GM18499 (cell line): ENCODE data around the gene TLK1.

Source experiments
- ATAC-seq: cut with Tn5 transposase; IDR thresholded peaks from one replicate; pipeline ENCODE4 v1.9.1; 2021; ENCODE audit warnings: moderate number of reproducible peaks; ENCODE audit not compliant: insufficient read depth, unreplicated experiment

TLK1 gene

DNA sequence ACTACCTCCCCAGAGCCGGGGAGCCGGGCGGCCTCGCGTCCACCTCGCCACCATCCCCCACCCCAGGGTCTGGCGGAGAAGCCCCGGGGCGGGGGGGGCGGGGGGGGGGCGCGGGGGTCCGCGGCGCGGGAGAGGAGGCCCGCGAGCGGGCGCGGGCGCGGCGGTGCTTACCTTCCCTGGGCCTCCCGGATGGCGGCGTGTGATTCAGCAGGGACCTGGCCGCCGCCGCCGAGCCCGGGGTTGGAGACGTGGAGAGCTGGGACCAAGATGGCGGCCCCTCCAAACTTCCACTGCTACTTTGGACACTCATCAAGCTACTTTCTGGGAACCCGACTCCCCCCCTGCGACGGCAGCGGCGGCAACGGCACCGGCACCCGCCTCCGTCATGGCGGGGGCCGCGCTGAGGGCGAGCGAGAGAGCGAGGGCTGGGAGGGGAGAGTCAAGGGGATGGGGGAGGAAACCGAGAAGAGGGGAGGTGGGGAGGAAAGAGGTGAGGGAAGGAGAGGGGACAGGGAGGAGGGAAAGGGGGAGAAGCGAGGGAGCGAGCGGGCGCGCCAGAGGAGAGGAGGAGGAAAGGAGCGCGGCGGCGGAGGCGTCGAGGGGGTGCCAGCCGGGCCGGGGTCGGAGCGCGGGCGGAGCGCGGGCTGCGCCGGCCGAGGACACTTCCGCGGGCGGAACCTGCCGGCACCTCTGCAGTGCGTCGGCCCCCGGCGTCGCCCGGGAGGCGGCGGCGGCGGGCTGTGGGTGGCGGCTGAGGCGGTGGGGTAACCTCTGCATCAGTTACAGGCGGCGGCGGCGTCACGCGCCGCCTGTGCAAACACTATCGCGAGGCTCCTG is at the start of gene TLK1:
TSS of gene TLK1 (minus strand) at position 775 of the 837 bp plus-strand sequence. CDS start at position 310, 465 bp downstream.
- ATAC-seq: no peak

DNA sequence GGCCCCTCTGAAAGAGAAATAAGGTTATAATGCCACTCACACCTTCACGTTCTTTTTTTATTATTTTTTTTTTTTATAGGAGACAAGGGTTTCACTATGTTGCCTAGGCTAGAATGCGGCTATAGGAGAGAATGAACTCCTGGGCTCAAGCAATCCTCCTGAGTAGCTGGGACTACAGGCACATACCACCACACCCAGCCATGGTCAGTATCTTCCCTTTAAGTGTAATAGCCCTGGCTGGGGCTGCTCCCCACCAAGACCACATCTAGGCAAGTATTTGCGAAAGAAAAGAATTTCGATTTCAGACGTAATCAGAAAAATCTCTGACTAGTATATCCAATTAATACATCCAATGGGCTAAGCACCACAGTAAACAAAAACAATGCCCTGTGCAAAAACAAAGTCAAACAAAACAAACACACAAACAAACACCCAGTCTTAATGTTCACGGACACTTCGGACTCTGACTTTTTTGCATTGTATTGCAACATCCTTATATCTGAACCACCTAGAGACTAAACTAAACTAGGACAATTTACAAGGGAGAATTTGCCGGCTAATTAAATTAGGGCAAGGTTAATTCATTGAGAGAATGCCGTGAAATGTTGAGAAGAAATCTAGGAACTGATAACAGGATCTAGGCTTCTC is 49.6 kb upstream of the TLK1 start:
- no peak for ATAC-seq

GRCh38 chr2:171208657-171209056 is 48.0 kb upstream of the TLK1 start:
- no peak for ATAC-seq

GRCh38 chr2:171206422-171207115 is 45.9 kb upstream of the TLK1 start:
- ATAC-seq: no peak

DNA sequence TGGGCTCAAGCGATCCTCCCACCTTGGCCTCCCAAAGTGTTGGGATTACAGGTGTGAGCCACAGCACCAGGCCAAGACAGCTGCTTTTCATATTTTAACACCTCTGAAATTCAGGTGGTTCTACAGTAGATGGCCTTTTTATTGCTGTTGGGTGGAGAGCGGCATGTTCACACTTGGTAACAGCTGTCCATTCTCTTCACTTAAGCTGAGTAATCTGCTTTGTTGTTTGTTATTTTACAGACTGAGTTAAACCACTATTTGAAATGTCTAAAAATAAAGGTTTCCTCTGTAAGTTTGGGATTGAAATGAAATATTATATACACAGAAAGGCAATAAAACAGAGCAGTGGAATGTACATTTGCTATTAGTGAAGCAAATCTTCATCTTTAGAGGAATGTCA is 44.9 kb upstream of the TLK1 start:
- ATAC-seq: no peak

- ATAC-seq: no peak
Observed at GRCh38 chr2:171201767-171202166, 41.1 kb upstream of the TLK1 start.

DNA sequence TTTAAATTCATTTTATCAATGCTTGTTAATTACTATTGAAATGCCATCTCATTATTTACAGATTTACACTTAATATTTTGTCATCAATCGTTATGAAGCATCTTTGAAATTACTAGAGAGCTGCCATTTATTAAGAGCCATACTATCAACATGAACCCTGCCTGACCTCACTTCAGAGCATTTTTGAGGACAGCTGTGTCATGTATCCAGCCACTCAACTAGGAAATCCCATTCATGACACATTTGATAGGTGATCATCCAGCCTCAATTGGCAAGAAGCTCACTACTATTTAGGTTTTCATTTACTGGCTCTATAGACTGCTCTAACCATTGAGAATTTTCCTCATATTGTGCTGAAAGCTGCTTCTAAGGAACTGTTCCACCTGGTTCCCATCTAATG is 40.6 kb upstream of the TLK1 start:
- no peak for ATAC-seq

DNA sequence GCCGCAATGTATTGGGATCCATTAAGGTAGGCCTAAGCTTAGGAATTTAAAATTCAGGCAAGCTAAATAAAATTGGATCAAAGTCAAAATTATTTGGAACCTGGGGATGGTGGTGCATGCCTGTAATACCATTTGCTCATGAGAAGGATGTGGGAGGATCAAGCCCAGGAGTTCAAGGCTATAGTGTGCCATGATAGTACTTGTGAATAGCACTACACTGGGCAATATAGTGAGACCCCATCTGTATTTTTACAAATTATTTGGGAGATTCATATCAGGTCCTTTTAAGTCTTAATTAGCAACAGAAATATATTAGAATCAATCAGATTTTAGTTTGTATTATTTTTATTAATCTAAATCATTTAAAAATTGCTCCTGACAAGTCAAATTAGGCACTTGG is 39.8 kb upstream of the TLK1 start:
- ATAC-seq: no peak

DNA sequence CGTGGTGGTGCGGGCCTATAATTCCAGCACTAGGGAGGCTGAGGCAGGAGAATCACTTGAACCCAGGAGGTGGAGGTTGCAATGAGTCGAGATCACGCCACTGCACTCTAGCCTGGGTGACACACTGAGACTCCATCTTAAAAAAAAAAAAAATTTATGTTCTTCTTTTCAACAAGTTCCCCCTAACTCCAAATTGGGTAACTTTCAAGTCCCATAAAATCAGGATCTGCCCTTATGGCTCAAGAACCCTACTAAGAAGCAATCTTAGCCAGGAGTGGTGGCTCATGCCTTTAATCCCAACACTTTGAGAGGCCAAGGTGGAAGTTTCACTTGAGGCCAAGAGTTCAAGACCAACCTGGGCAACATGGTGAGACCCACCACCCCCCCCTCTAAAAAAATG is 30.3 kb upstream of the TLK1 start:
- ATAC-seq: no peak

DNA sequence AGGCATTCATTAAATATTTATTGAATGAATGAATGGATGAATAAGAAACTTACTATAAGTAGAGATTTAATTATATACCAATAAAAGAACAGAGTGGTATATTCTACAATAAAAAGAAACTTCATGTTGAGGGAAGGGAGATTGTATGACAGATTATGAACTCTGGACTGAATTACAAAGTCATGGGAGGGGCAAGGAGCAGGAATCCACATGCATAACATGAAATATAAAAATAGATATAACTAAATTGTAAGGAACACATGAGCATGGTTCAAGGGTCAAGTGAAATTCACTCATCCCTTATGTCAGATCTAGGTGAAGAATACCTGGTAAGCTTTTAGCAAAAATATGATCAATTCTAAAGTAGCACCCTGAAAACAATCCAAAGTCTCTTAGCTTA is 27.1 kb upstream of the TLK1 start:
- ATAC-seq: no peak

DNA sequence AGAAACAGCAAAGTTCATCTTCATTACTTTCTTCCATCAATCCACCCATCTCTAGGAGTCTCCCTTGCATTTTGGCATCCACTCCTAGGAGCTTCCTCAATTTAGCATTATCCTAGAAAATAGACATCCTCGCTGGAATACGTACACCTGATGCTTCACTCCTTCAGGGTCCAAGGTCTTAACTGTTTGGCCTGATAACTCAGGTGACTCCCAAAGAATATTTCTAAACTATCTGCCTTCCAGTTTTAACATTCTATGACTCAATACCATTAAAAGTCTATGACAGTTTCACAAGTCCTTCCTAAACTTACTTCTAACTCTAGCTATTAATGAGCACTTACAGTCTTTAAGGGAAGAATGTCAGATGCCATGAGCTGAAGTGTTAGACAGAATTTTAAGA is 26.5 kb upstream of the TLK1 start:
- ATAC-seq: no peak

DNA sequence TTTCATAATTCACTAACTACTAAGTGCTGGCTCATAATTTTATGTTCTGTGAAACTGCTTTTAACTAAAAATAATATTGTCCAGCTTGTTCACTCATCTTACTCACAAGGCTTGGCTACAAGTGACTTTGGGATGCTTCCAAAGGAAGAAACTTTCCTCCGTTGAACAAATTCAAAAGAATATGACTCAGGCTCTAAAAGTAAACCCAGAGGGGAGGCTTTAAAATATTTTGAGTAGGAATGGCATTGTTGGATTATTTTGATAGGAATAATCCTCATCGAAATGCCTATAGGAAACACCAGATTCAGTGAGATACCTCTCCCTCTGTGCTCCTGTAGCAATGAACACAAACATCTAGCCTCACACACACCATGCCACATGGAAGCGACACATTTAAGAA is 25.2 kb upstream of the TLK1 start:
- ATAC-seq: no peak

DNA sequence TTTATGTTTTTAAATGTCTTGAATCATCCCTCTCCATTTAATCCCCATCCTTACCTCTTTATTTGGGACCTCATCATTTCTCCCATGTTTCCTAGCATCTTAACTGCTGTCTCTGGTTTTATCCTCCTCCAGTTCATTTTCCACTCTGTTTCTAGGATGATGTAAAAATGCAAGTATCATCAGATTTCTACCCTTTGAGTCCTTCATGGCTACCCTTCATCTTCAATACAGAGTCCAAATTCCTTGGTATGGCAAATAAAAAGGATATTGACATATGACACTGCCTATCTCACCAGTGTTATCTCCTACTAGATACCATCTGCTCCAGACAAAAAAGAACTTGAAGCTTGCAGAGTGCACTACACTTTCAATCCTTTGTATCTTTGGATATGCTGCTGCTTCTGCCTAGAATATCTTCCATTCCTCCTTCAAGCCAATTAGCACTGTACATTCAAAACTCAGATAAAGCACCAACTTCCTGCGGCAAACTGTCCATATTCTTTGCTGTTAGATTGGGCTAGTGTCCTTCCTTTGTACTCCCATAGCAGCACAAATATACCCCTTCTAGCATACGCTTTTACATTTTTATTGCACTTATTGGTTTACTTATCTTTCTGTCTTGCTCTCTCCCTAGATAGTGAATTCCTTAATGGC is 24.6 kb upstream of the TLK1 start:
- no peak for ATAC-seq

GRCh38 chr2:171181064-171182049 is 20.7 kb upstream of the TLK1 start:
- no peak for ATAC-seq

DNA sequence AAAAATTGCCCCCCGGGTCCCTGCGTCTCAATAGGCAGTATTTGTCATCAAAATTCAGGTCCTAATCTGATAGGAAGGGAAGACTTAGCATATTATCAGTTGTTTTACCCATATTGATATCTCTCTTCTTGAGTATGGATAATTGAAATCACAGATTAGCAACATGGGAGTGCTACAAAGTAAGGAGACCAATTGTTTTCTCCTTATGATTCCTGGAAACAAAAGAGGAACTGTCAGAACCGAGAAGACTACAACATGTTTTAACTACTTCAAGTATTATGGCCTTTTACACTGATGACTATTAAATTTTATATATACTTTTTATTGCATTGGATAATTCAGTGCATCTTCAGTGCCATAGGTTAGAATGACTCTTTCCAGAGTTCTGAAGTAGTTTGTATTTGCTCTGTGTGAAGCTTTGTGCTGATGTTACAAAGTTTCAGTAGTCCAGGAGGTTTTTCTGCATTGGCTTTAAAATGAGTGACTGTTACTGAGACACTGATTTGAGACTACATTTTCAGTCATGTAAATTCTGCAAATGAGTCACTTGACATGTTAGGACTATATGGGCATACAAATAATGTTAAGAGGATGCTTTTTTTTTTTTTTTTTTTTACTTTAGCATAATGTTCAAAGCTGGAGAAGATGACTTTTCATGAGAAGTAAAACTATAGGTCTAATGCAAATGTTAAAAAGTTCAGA is 19.7 kb upstream of the TLK1 start:
- ATAC-seq: no peak

DNA sequence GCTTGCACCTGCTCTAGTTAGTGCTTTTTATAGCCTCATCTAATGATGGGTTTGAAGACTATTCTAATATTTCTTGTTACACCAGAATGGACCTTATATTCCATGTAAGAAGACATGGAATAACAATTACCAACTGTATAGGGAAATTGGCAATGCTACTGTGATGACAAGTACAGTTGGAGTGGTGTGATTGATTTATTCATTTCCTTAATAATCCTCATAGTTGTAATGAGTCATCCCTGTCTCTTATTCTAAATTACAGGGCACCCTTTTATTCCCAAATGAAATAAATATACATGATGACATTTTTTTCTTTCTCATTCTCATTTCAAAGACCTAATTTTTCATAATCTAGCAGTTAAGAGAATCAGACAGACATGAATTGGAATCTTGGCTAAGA is 18.3 kb upstream of the TLK1 start:
- ATAC-seq: no peak

DNA sequence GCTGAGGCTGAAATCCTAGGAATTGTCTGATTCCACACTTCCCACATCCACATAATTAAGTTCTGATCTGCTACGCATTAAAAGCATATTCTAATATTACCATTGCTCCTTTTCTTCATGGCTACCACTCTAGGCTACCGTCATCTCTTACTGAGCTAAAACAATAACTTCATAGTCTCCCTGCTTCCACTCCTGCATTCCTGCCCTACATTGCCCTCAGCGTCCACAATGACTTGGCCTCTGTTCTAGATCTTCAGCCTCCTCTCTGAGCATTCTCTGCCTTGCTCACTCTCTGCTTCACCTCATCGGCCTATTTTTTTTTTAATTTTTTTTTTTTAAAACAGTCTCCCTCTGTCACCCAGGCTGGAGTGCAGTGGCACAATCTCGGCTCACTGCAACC is 15.8 kb upstream of the TLK1 start:
- ATAC-seq: no peak

- no peak for ATAC-seq
Observed at GRCh38 chr2:171174075-171174474, 13.4 kb upstream of the TLK1 start.

- no peak for ATAC-seq
Observed at GRCh38 chr2:171173087-171173486, 12.4 kb upstream of the TLK1 start.
